HEK293T (cell line): ENCODE data around the gene CHD5.

Experiments used
- CTCF ChIA-PET: fragments of 350-600 bp; formaldehyde crosslinking; extraction: SDS; loops from one replicate; lab custom pipeline; 2021; ENCODE audit warnings: antibody characterized with exemption, inconsistent platforms; lab: Yijun Ruan, JAX
- POLR2A ChIA-PET: fragments of 350-600 bp; formaldehyde crosslinking; extraction: SDS; loops from one replicate; lab custom pipeline; 2020; ENCODE audit warnings: antibody characterized with exemption, inconsistent platforms; lab: Yijun Ruan, JAX
- DNase-seq: peaks from one replicate; pipeline ENCODE4 v3.0.0; 2012; ENCODE audit warnings: mixed read lengths; ENCODE audit errors: extremely low spot score
- ARNT ChIP-seq: fragments of 450-650 bp; IDR thresholded peaks from 2 replicates; pipeline ENCODE4 v1.6.1; 2017; ENCODE audit warnings: mild to moderate bottlenecking
- BHLHE40 ChIP-seq: fragments of 450-650 bp; IDR thresholded peaks from 2 replicates; pipeline ENCODE4 v1.6.1; 2016; ENCODE audit warnings: mild to moderate bottlenecking, moderate library complexity, borderline replicate concordance
- CTBP1 ChIP-seq: fragments of 450-650 bp; IDR thresholded peaks from 2 replicates; pipeline ENCODE4 v1.6.1; 2016; ENCODE audit warnings: borderline replicate concordance
- ELF4 ChIP-seq: fragments of 450-650 bp; IDR thresholded peaks from 2 replicates; pipeline ENCODE4 v1.6.1; 2017; ENCODE audit warnings: antibody characterized with exemption
- FOXA1 ChIP-seq: fragments of 450-650 bp; IDR thresholded peaks from 2 replicates; pipeline ENCODE4 v1.6.1; 2016; ENCODE audit warnings: mild to moderate bottlenecking
- FOXK2 ChIP-seq: fragments of 450-650 bp; IDR thresholded peaks from 2 replicates; pipeline ENCODE4 v1.6.1; 2016; ENCODE audit warnings: mild to moderate bottlenecking
- FOXM1 ChIP-seq: fragments of 450-650 bp; IDR thresholded peaks from 2 replicates; pipeline ENCODE4 v1.6.1; 2017; ENCODE audit warnings: mild to moderate bottlenecking, borderline replicate concordance
- HDGF ChIP-seq: fragments of 450-650 bp; IDR thresholded peaks from 2 replicates; pipeline ENCODE4 v1.6.1; 2017; ENCODE audit warnings: antibody characterized with exemption, borderline replicate concordance
- L3MBTL2 ChIP-seq: fragments of 450-650 bp; conservative IDR thresholded peaks from 2 replicates; pipeline ENCODE4 v1.6.1; 2016; ENCODE audit warnings: mild to moderate bottlenecking
- LEF1 ChIP-seq: fragments of 450-650 bp; IDR thresholded peaks from 2 replicates; pipeline ENCODE4 v1.6.1; 2017; ENCODE audit warnings: mild to moderate bottlenecking, borderline replicate concordance
- NFRKB ChIP-seq: fragments of 450-650 bp; IDR thresholded peaks from 2 replicates; pipeline ENCODE4 v1.6.1; 2016; ENCODE audit warnings: mild to moderate bottlenecking, moderate library complexity
- SP1 ChIP-seq: fragments of 450-650 bp; IDR thresholded peaks from 2 replicates; pipeline ENCODE4 v1.6.1; 2017
- SUZ12 ChIP-seq: fragments of 450-650 bp; IDR thresholded peaks from 2 replicates; pipeline ENCODE4 v1.6.1; 2016; ENCODE audit warnings: mild to moderate bottlenecking
- TARDBP ChIP-seq: fragments of 450-650 bp; IDR thresholded peaks from 2 replicates; pipeline ENCODE4 v1.6.1; 2016
- ZNF384 ChIP-seq: fragments of 450-650 bp; IDR thresholded peaks from 2 replicates; pipeline ENCODE4 v1.6.1; 2016
- TF ChIP-seq, protein P1 (sequence below): fragments of 450-650 bp; IDR thresholded peaks from 2 replicates; pipeline ENCODE4 v1.6.1; 2016

The CHD5 gene

GRCh38 chr1:6174621-6175410 is 5.3 kb downstream of the CHD5 start:
- no peak for DNase-seq

DNA sequence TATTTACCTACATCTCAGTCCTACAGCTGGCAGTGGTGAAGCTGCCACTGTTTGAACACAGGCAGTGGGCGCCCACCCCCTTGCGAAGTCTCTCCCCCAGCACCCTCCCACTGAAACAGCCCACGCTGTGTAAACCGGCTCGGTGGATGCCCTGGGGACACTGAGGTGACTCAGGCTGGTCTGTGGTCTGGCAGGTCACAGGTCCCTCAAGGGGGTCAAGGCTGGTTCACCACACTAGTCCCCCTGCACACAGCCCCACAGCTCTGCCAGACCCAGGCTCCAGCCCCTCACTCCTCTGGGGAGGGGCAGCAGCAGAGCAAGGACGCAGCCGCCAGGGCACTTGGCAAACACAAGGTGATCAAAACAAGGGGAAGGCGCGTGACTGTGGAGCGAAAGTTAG is 7.6 kb downstream of the CHD5 start:
- DNase-seq, result no peak
- TF ChIP-seq FOXK2 (no peak), SUZ12 (no peak), FOXA1 (no peak), HDGF (no peak), ELF4 (no peak), ZNF384 (no peak), NFRKB (no peak), ARNT (no peak), CTBP1 (no peak)
- TF ChIP-seq, protein P1, sequence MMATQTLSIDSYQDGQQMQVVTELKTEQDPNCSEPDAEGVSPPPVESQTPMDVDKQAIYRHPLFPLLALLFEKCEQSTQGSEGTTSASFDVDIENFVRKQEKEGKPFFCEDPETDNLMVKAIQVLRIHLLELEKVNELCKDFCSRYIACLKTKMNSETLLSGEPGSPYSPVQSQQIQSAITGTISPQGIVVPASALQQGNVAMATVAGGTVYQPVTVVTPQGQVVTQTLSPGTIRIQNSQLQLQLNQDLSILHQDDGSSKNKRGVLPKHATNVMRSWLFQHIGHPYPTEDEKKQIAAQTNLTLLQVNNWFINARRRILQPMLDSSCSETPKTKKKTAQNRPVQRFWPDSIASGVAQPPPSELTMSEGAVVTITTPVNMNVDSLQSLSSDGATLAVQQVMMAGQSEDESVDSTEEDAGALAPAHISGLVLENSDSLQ, result no peak
- POLR2A ChIA-PET, result no interaction called here
- CTCF ChIA-PET, result no interaction called here

More at GRCh38 chr1:6174621-6175410, 5.3 kb downstream of the CHD5 start:
- ChIA-PET POLR2A (no interaction called here), CTCF (no interaction called here)
- TF ChIP-seq L3MBTL2 (no peak), NFRKB (no peak), TARDBP (no peak), LEF1 (no peak), HDGF (no peak)

GRCh38 chr1:6171548-6172124 is 8.5 kb downstream of the CHD5 start:
- CTCF ChIA-PET, result no interaction called here
- TF ChIP-seq FOXM1, result no peak
- no peak for TF ChIP-seq ELF4
- TF ChIP-seq ARNT, result no peak
- TF ChIP-seq FOXA1, result no peak
- TF ChIP-seq SUZ12, result no peak
- no peak for TF ChIP-seq TARDBP
- TF ChIP-seq, protein P1, result no peak
- TF ChIP-seq HDGF, result no peak
- no peak for TF ChIP-seq NFRKB
- TF ChIP-seq FOXK2, result no peak
- peak; percentile 36 for DNase-seq
- POLR2A ChIA-PET, result no interaction called here

- DNase-seq, result no peak
- CTCF ChIA-PET, result interaction anchor here (1.1 kb wide), 1 partner anchor 118 kb away, joined by 3 read pairs; no protein-coding TSS in a partner anchor
- POLR2A ChIA-PET, result no interaction called here
- TF ChIP-seq SP1, result no peak
- no peak for TF ChIP-seq LEF1
- TF ChIP-seq SUZ12, result no peak
- TF ChIP-seq, protein P1, result no peak
- TF ChIP-seq ELF4, result no peak
- no peak for TF ChIP-seq HDGF
Observed at GRCh38 chr1:6170742-6171201, 9.3 kb downstream of the CHD5 start.

DNA sequence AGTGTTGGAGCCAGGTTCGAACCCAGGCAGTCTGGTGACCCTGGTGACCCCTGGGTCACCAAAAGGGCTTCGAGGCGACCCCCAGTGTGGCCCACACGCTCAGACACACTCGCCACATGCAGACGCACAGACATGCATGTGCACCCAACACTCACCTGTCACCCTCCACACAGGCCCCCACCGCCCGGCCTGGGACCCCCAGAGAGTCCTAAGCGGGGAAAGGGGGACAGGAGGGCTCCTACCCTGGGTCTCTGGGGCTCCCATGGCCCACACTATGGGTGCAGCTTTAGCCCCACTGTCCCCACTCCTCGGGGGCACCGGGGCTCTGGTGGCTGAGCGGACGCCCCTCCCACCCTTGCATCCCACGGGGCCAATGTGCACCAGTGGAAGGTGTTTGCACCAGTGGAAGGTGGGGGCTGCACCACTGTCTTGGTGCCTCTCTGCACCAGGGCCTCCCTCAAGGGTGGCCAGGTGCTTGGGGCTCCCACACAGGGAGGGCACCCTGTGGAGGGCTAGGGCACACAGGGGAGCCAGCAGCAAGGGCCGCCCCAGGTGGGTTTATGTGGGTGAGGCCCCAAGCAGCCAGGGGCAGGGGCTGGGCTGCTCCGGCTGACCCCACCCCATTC is 9.9 kb downstream of the CHD5 start:
- ChIA-PET CTCF (interaction anchor here (1.1 kb wide), 1 partner anchor 117 kb away, joined by 3 read pairs; no protein-coding TSS in a partner anchor), POLR2A (no interaction called here)
- DNase-seq, result no peak
- TF ChIP-seq FOXK2 (no peak), HDGF (no peak), CTBP1 (no peak), L3MBTL2 (no peak), ELF4 (no peak), BHLHE40 (no peak), NFRKB (no peak), SP1 (no peak), ZNF384 (no peak), ARNT (no peak), LEF1 (no peak)

GRCh38 chr1:6168947-6169586 is 11.1 kb downstream of the CHD5 start:
- no peak for DNase-seq
- ChIA-PET POLR2A (no interaction called here), CTCF (interaction anchor here (0.6 kb wide), 1 partner anchor 230 kb away, joined by 3 read pairs; no protein-coding TSS in a partner anchor)
- TF ChIP-seq ARNT, result no peak
- no peak for TF ChIP-seq FOXA1
- no peak for TF ChIP-seq TARDBP
- no peak for TF ChIP-seq FOXK2
- TF ChIP-seq ELF4, result no peak
- TF ChIP-seq NFRKB, result no peak
- no peak for TF ChIP-seq ZNF384
- no peak for TF ChIP-seq L3MBTL2
- TF ChIP-seq HDGF, result no peak
- TF ChIP-seq, protein P1, result no peak
- no peak for TF ChIP-seq FOXM1
- TF ChIP-seq SUZ12, result no peak
- no peak for TF ChIP-seq BHLHE40
- TF ChIP-seq CTBP1, result no peak
- no peak for TF ChIP-seq LEF1
- no peak for TF ChIP-seq SP1
